DLD1 (cell line): ENCODE results near the gene PANX2.

ENCODE experiments used
- in situ Hi-C: cut with HindIII; loops from 2 replicates; pipeline ENCODE4 v1.10.0; 2017; ENCODE audit warnings: low sequenced_read_pairs

The PANX2 gene

DNA sequence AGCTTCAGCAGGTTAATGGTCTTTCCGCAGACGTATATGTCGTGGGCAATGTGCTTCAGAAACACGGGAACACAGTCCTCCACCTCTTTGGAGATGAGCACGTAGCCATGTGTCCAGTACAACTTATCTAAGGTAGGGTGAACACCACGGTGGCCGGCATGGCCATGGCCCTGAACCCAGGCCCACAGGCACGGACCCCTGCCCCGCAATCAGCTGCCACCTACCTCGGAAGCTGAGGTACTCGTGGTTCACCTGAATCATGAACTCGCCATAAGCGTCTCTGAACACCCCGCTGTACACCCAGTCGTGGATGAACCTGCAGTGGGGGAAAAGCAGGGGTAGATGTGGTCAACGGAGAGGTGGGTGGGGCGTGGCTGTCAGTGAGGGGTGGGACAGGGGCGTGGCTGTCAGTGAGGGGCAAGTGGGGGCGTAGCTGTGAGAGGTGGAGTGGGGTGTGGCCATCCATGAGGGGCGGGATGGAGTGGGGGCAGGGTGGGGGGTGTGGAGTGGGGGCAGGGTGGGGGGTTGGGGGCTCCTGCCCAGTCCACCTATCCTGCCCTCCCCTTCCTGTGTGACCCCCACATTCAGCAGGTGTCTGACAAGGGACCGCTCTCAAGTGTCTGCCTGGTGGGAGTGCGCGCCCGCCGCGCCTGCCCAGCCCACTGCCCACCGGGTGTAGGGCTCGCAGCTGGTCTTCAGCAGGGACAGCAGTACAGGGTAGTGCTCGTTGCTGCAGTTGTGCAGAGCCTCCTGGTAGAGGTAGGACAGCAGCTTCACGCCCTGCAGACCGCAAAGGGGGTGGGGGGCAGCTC, 55.7 kb downstream of the PANX2 start:
- in situ Hi-C loops, result no loop called here

GRCh38 chr22:50226875-50227165, 56.3 kb downstream of the PANX2 start:
- in situ Hi-C loops, result no loop called here

DNA sequence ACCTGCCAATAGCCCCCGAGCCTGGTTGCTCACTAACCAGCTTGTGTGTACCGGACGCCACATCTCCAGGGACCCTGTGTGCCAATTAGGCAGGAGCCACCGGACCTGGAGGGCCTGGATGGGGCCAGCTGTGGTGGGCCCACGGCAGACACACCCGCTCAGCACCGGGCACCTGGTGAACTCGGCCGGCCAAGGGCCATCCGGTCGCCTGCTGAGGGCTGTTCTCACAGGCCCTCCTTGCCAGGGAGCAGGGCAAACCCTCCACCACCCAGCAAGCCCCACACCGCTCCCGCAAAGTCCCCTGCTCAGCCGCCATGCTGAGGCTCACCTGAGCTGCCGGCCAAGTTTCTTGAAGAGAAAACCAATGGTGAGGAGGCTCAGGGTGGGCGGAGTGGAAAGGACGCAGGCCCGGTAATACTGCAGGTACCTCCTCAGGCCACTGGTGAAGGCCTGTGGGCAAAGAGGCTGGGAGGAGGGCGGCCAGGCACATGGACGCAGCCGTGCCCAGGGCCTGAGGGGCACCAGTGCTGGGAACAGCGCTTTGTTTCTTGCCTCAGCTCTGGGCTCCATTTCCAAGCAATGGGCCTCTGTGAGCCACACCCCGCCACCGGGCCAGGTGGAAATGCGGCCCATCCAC, 57.2 kb downstream of the PANX2 start:
- in situ Hi-C loops, result no loop called here

DNA sequence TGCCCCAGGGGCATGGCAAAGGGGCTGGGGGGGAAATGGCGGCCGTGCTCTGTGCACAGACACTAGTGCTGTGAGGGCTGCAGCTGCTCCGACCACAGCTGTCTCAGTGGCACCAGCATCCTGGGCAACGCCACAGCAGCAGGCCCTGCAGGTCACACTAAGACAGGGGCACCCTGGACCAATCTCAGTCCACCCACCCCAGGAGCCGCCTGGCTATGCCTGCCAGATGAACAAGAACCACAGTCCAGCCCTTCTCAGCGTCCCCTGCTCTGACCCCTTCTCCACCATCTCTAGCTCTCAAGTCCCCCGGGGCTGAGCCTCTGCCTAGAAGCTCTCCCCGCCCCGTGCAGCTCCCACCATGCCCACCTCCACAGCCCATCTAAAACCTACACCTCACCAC, 57.8 kb downstream of the PANX2 start:
- in situ Hi-C loops, result no loop called here

DNA sequence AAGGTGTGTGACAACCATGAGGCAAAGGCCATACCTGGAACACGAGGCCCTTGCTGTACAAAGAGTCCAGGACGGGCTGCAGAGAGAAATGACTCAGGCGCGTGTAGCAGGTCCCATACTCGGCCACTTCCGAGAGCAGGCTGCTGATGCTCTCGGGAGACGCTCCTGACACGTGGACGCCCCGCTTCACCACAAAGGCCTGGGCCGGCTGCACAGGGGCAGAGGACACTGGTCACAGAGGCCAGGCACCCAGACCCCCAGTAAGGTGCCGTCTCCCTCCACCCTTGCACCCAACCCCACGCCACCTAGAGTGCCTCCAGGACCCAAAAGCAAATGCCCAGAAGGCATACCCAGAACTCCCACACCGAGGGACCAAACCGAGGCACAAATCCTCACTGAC, 58.8 kb downstream of the PANX2 start:
- in situ Hi-C loops, result no loop called here
